SK-N-MC (cell line): ENCODE results near the gene HPS3.

Experiments used
- EZH2 ChIP-seq: fragments of 200-600 bp; sonication (generic); IDR thresholded peaks from one replicate; pipeline ENCODE4 v1.6.1; 2017; ENCODE audit warnings: antibody characterized with exemption
- FOXP2 ChIP-seq: optimal IDR thresholded peaks from 2 replicates; pipeline ENCODE3; 2011; ENCODE audit warnings: mild to moderate bottlenecking, moderate library complexity; ENCODE audit not compliant: insufficient read depth; ENCODE audit errors: extremely low read length, control extremely low read depth
- POLR2AphosphoS5 ChIP-seq: IDR thresholded peaks from 2 replicates; pipeline ENCODE4 v1.6.1; 2012; ENCODE audit warnings: mild to moderate bottlenecking, low read depth, low read length, borderline replicate concordance

DNA sequence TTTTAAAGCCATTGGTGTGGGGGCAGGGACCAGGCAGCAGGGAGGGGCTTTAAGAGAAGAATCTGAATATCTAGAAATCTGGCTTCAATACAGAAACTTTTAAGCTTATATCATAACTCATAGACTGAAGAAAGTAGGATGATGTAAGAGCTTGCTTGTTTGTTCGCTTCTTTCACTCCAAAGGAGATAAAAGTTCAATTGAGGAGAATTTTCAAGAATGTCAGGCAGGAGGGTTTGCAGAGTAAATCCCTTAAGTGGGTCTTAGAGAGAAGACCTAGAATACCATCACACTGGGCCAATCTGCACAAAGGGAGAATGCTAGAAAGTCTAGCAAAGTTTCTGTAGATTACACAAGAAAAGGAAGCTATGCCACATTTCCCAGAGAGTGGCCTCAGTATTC is 39.0 kb upstream of the HPS3 start:
- TF ChIP-seq EZH2 (no peak), POLR2AphosphoS5 (no peak), FOXP2 (no peak)
